Measurements from ENCODE around the gene EEIG1. TPM values are rescaled to one million over a fixed set of nuclear protein-coding genes. Genes with fewer than 3 reads are reported as not detected.

The EEIG1 gene
- total RNA-seq, 1 experiment from 2014 or later: 3.5 TPM

- DNase-seq (ENCODE audit: low read depth in 1 of 2, low spot score in 2 of 2): no peak
- no peak overlapping the region for H3K27ac ChIP-seq
- no peaks in the 10 kb centered on the region for H3K27me3 ChIP-seq (replicated peaks)
- H3K9me3 ChIP-seq (replicated peaks): no peaks in the 10 kb centered on the region
- no peaks in the 10 kb centered on the region for H3K36me3 ChIP-seq
- peaks cover 7% of the 10 kb centered on the region for H3K4me1 ChIP-seq (replicated peaks)
- no peak overlapping the region for H3K4me3 ChIP-seq
These were observed 27.4 kb upstream of the EEIG1 start for GRCh38 chr9:128008171-128008570.

DNA sequence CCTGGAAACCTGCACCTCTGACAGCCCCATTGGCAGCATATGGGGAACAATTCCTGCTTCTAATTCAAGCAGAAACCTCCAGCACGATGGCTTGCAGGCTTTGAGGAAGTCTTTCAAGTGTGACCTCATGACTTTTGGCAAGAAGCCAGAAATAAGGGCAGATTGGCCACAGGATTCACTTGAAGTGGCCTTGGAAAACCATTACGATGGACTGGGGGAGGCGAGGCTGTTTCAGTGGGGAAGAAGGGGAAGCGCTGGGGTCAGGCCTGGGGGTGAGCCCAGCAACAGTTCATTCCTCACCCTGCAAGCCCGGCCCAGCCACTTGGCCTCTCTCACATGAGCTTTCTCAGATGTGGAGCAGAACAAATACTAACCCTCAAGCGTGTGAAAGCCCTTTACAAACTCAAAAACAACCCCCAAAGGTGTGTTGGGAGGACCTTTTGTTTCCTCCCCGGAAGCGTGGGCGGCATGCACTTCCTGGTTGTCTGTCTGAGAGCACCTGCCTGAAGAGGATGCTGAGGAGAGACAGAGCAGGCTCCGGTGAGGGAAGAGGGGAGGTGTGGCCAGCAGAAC, 26.9 kb upstream of the EEIG1 start:
- no peaks in the 10 kb centered on the region for H3K9me3 ChIP-seq (replicated peaks)
- DNase-seq (ENCODE audit: low read depth in 1 of 2, low spot score in 2 of 2): no peak
- H3K4me3 ChIP-seq: no peak overlapping the region
- H3K27me3 ChIP-seq (replicated peaks): no peaks in the 10 kb centered on the region
- H3K36me3 ChIP-seq: no peaks in the 10 kb centered on the region
- no peak overlapping the region for H3K27ac ChIP-seq
- peaks cover 11% of the 10 kb centered on the region for H3K4me1 ChIP-seq (replicated peaks)

GRCh38 chr9:128006332-128006996, 25.7 kb upstream of the EEIG1 start:
- no peak for DNase-seq (ENCODE audit: low read depth in 1 of 2, low spot score in 2 of 2)
- Histone ChIP-seq H3K27me3 (replicated peaks) (no peaks in the 10 kb centered on the region), H3K36me3 (no peaks in the 10 kb centered on the region), H3K4me3 (no peak overlapping the region), H3K4me1 (replicated peaks) (peaks cover 21% of the 10 kb centered on the region), H3K9me3 (replicated peaks) (no peaks in the 10 kb centered on the region), H3K27ac (no peak overlapping the region)

DNA sequence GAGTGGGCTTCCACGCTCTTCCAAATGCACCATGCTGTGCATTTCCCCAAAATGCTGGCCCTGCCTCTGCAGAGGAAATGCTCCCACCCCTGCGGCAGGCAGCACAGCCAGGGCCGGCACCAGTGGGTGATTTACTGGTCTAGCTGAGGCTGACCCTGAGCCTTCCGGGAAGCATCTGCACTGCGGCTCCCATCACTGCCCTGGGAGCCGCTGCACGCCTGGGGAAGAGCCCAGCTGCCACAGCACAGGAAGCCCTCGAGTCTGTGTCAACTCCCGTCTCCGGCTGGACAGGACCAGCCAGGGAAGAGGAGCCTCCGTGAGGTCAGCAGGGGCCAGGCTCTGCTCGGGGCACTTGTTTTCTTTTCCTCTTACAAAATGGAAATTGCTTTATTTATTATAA, 25.1 kb upstream of the EEIG1 start:
- no peak for DNase-seq (ENCODE audit: low read depth in 1 of 2, low spot score in 2 of 2)
- Histone ChIP-seq H3K4me3 (no peak overlapping the region), H3K27me3 (replicated peaks) (no peaks in the 10 kb centered on the region), H3K4me1 (replicated peaks) (peaks cover 26% of the 10 kb centered on the region), H3K36me3 (no peaks in the 10 kb centered on the region), H3K27ac (no peak overlapping the region), H3K9me3 (replicated peaks) (no peaks in the 10 kb centered on the region)

- Histone ChIP-seq H3K27me3 (replicated peaks) (no peaks in the 10 kb centered on the region), H3K27ac (no peak overlapping the region), H3K4me3 (no peak overlapping the region), H3K36me3 (no peaks in the 10 kb centered on the region), H3K9me3 (replicated peaks) (no peaks in the 10 kb centered on the region; the same call in 1 of the 2 replicates), H3K4me1 (replicated peaks) (peaks cover 28% of the 10 kb centered on the region)
- DNase-seq (ENCODE audit: low read depth in 1 of 2, low spot score in 2 of 2): no peak
These were observed 23.3 kb upstream of the EEIG1 start for GRCh38 chr9:128003966-128004604.

DNA sequence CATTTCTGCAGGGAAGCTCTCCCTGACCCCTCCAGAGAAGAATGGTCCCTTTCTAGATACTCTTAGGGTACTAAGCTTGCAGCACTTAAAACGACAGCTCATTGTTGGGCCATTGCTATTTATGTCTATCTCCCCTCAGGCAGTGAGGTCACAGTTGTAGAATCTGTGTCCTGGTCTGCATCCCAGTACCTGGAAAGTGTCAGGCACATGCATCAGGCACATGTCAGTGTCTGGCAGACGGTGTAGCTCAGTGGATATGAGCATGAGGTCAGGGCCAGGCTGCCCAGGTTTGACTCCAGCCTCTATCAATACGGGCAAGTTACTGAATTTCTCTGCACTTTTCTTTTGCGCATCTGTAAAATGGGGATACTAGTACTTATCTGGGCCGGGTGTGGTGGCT, 22.2 kb upstream of the EEIG1 start:
- Histone ChIP-seq H3K4me1 (replicated peaks) (peaks cover 28% of the 10 kb centered on the region), H3K9me3 (replicated peaks) (no peaks in the 10 kb centered on the region; the same call in 1 of the 2 replicates), H3K27ac (no peak overlapping the region), H3K36me3 (no peaks in the 10 kb centered on the region), H3K4me3 (no peak overlapping the region), H3K27me3 (replicated peaks) (no peaks in the 10 kb centered on the region)
- DNase-seq (ENCODE audit: low read depth in 1 of 2, low spot score in 2 of 2): no peak

DNA sequence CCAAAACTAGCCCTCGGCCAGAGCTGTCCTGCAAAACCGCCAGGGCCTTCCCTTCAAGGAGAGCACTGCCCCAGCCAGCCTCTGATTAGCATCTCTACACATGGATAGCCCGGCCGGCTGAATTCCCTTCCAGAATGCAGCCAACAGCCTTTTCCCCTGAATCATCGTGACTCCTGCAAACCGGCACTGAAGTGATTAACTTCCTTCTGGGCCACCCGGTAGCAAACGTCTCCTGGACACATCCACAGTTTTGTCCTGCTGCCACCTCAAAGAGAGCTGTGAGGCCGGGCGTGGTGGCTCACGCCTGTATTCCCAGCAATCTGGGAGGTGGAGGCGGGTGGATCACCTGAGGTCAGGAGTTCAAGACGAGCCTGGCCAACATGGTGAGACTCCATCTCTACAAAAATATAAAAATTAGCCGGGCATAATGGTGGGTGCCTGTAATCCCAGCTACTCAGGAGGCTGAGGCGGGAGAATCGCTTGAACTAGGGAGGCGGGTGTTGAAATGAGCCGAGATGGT, 21.1 kb upstream of the EEIG1 start:
- peak overlapping the region; percentile 83 for H3K27ac ChIP-seq
- H3K4me3 ChIP-seq: no peak overlapping the region
- H3K9me3 ChIP-seq (replicated peaks): no peaks in the 10 kb centered on the region; the same call in 1 of the 2 replicates
- H3K27me3 ChIP-seq (replicated peaks): no peaks in the 10 kb centered on the region
- peaks cover 21% of the 10 kb centered on the region for H3K4me1 ChIP-seq (replicated peaks)
- no peaks in the 10 kb centered on the region for H3K36me3 ChIP-seq
- peak; percentile 87 to 94 for DNase-seq (ENCODE audit: low read depth in 1 of 2, low spot score in 2 of 2)

GRCh38 chr9:128001151-128001778, 20.5 kb upstream of the EEIG1 start:
- no peaks in the 10 kb centered on the region for H3K36me3 ChIP-seq
- H3K27ac ChIP-seq: peak overlapping the region; percentile 83
- DNase-seq (ENCODE audit: low read depth in 1 of 2, low spot score in 2 of 2): no peak
- H3K4me3 ChIP-seq: no peak overlapping the region
- H3K4me1 ChIP-seq (replicated peaks): peaks cover 21% of the 10 kb centered on the region
- H3K27me3 ChIP-seq (replicated peaks): no peaks in the 10 kb centered on the region
- no peaks in the 10 kb centered on the region; the same call in 1 of the 2 replicates for H3K9me3 ChIP-seq (replicated peaks)

- H3K4me3 ChIP-seq: no peak overlapping the region
- H3K4me1 ChIP-seq (replicated peaks): peaks cover 21% of the 10 kb centered on the region
- no peaks in the 10 kb centered on the region; the same call in 1 of the 2 replicates for H3K9me3 ChIP-seq (replicated peaks)
- no peak for DNase-seq (ENCODE audit: low read depth in 1 of 2, low spot score in 2 of 2)
- no peaks in the 10 kb centered on the region for H3K27me3 ChIP-seq (replicated peaks)
- H3K36me3 ChIP-seq: no peaks in the 10 kb centered on the region
- H3K27ac ChIP-seq: no peak overlapping the region
These were observed 18.7 kb upstream of the EEIG1 start for GRCh38 chr9:127999461-127999860.

- no peaks in the 10 kb centered on the region for H3K36me3 ChIP-seq
- H3K27ac ChIP-seq: no peak overlapping the region
- H3K9me3 ChIP-seq (replicated peaks): no peaks in the 10 kb centered on the region
- H3K4me3 ChIP-seq: no peak overlapping the region
- no peaks in the 10 kb centered on the region for H3K4me1 ChIP-seq (replicated peaks)
- DNase-seq (ENCODE audit: low read depth in 1 of 2, low spot score in 2 of 2): no peak
- H3K27me3 ChIP-seq (replicated peaks): no peaks in the 10 kb centered on the region
These were observed 12.9 kb upstream of the EEIG1 start for GRCh38 chr9:127993721-127994120.

DNA sequence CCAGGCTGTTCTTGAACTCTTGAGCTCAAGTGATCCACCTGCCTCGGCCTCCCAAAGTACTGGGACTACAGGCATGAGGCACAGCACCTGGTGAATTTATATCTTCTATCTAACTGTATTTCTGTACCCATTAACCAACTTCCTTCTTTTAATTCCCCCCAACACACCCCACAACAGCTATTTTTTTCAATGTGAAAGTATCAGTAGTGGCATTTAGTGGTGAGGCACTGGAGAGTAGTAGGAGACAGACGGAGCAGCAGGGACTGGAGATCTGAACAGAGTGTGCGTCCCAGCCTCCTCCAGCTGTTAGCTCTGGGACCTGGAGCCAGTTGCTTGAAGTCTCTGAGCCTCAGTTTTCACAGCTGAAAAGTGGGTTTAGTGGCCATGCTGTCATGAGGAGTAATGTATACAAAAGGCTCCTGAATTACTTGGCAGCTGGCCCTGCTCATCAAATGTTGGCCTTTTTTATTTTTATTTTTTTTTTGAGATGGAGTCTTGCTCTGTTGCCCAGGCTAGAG, 11.0 kb upstream of the EEIG1 start:
- H3K4me1 ChIP-seq (replicated peaks): peaks cover 7% of the 10 kb centered on the region
- H3K36me3 ChIP-seq: no peaks in the 10 kb centered on the region
- no peaks in the 10 kb centered on the region for H3K9me3 ChIP-seq (replicated peaks)
- DNase-seq (ENCODE audit: low read depth in 1 of 2, low spot score in 2 of 2): no peak
- H3K27ac ChIP-seq: no peak overlapping the region
- H3K4me3 ChIP-seq: no peak overlapping the region
- H3K27me3 ChIP-seq (replicated peaks): no peaks in the 10 kb centered on the region

DNA sequence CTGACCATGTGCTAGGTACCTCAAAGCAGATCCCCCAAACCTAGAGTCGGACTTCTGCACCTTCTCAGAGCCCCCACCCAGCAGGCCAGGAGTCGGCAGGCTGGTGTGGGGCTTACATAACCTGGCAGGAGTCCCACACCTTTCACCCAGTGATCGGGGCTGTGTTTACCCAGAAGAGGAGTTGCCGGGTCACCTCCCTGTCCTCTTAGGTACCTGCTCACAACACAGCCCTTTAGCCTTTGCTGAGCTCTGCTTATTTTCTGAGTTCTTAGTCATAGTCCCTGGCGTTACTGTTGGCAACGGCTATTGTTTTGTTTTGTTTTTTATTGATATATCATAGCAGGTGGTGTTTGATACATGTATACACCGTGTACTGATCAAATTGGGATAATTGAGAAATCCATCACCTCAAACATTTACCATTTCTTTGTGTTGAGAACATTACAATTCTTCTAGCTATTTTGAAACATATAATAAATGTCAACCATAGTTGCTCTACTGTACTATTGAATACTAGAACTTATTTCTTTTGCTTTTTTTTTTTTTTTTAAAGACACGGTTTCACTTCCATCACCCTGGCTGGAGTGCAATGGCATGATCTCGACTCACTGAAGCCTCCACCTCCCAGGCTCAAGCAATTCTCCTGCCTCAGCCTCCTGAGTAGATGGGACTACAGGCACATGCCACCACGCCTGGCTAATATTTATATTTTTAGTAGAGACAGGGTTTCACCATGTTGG, 10.4 kb upstream of the EEIG1 start:
- Histone ChIP-seq H3K27me3 (replicated peaks) (no peaks in the 10 kb centered on the region), H3K9me3 (replicated peaks) (no peaks in the 10 kb centered on the region), H3K27ac (no peak overlapping the region), H3K4me3 (no peak overlapping the region), H3K4me1 (replicated peaks) (peaks cover 7% of the 10 kb centered on the region), H3K36me3 (no peaks in the 10 kb centered on the region)
- DNase-seq (ENCODE audit: low read depth in 1 of 2, low spot score in 2 of 2): no peak

GRCh38 chr9:127990554-127990953, 9.8 kb upstream of the EEIG1 start:
- no peak for DNase-seq (ENCODE audit: low read depth in 1 of 2, low spot score in 2 of 2)
- H3K27ac ChIP-seq: no peak overlapping the region
- H3K4me1 ChIP-seq (replicated peaks): peaks cover 7% of the 10 kb centered on the region
- no peaks in the 10 kb centered on the region for H3K36me3 ChIP-seq
- H3K9me3 ChIP-seq (replicated peaks): no peaks in the 10 kb centered on the region
- H3K4me3 ChIP-seq: no peak overlapping the region
- H3K27me3 ChIP-seq (replicated peaks): no peaks in the 10 kb centered on the region
